CD14-positive monocyte (primary cell): ENCODE measurements around the gene PON3. TPM values are rescaled to one million over a fixed set of nuclear protein-coding genes. Genes with fewer than 3 reads are reported as not detected.

Source experiments
- DNase-seq, 3 donors: peaks; one replicate each; pipeline ENCODE4 v3.0.0-alpha.2; 2011 to 2022
- H2AFZ ChIP-seq: 2 replicates; pipeline ENCODE4 v1.6.0; 2012; ENCODE audit warnings: mild to moderate bottlenecking, low read depth, low read length, inconsistent platforms; ENCODE audit not compliant: insufficient read depth, poor library complexity, severe bottlenecking
- H3K27ac ChIP-seq, 2 donors: 1 replicate in 1 of 2; 2 replicates in 1 of 2; pipeline ENCODE4 v1.5.1; 2012 to 2013; ENCODE audit warnings: low read length in 2 of 2, control low read depth in 1 of 2, inconsistent platforms in 1 of 2, low read depth in 1 of 2, mild to moderate bottlenecking in 1 of 2
- H3K27me3 ChIP-seq, 2 donors: one replicate each; pipeline versions ENCODE4 v1.6.0 to v1.6.1; 2011 to 2013; ENCODE audit warnings: low read length in 2 of 2; ENCODE audit not compliant: control insufficient read depth in 2 of 2, insufficient read depth in 2 of 2
- H3K36me3 ChIP-seq, 2 donors: replicated peaks in 1 of 2; 1 replicate in 1 of 2; 2 replicates in 1 of 2; pipeline versions ENCODE4 v1.5.1 to v1.6.1; 2012 to 2013; ENCODE audit warnings: low read length in 2 of 2, control low read depth in 1 of 2, inconsistent platforms in 1 of 2, mild to moderate bottlenecking in 1 of 2; ENCODE audit not compliant: insufficient read depth in 2 of 2, control insufficient read depth in 1 of 2
- H3K4me1 ChIP-seq, 2 donors: 1 replicate in 1 of 2; 2 replicates in 1 of 2; pipeline versions ENCODE4 v1.5.1 to v1.6.1; 2012 to 2013; ENCODE audit warnings: low read length in 2 of 2, control low read depth in 1 of 2, inconsistent platforms in 1 of 2, mild to moderate bottlenecking in 1 of 2, moderate library complexity in 1 of 2; ENCODE audit not compliant: insufficient read depth in 2 of 2, control insufficient read depth in 1 of 2
- H3K4me2 ChIP-seq: replicated peaks from 2 replicates; pipeline ENCODE3; 2012; ENCODE audit warnings: low read length, moderate library complexity, mild to moderate bottlenecking; ENCODE audit not compliant: poor library complexity, severe bottlenecking; ENCODE audit errors: extremely low read depth
- H3K4me3 ChIP-seq, 3 experiments: fragments of 200-600 bp in 1 of 3; sonication (generic) in 1 of 3; replicated peaks in 1 of 3; 1 replicate in 2 of 3; 2 replicates in 1 of 3; pipeline ENCODE4 v1.5.1; 2011 to 2013; ENCODE audit warnings: low read length in 3 of 3, mild to moderate bottlenecking in 3 of 3, control low read depth in 2 of 3, low read depth in 2 of 3, inconsistent platforms in 1 of 3, moderate library complexity in 1 of 3
- H3K79me2 ChIP-seq: 2 replicates; pipeline ENCODE4 v1.6.0; 2012; ENCODE audit warnings: mild to moderate bottlenecking, control low read depth, inconsistent platforms, low read length, moderate library complexity; ENCODE audit not compliant: insufficient read depth
- H3K9ac ChIP-seq: 2 replicates; pipeline ENCODE4 v1.6.0; 2017; ENCODE audit warnings: low read length, mild to moderate bottlenecking; ENCODE audit not compliant: insufficient read depth, poor library complexity, severe bottlenecking
- H3K9me3 ChIP-seq, 2 donors: replicated peaks in 1 of 2; 1 replicate in 1 of 2; 2 replicates in 1 of 2; pipeline versions ENCODE4 v1.5.1 to v1.6.1; 2012 to 2013; ENCODE audit warnings: low read length in 2 of 2, control low read depth in 1 of 2; ENCODE audit not compliant: control insufficient read depth in 1 of 2, insufficient read depth in 1 of 2
- H4K20me1 ChIP-seq: 2 replicates; pipeline ENCODE4 v1.6.0; 2012; ENCODE audit warnings: mild to moderate bottlenecking, low read length, control low read depth, moderate library complexity; ENCODE audit not compliant: insufficient read depth
- H3K27ac Mint-ChIP-seq, 7 donors: one replicate each; pipeline ENCODE4 v1.8.0; 2020; ENCODE audit warnings: mild to moderate bottlenecking in 7 of 7, mixed read lengths in 7 of 7, moderate library complexity in 6 of 7, inconsistent platforms in 2 of 7
- H3K27me3 Mint-ChIP-seq, 3 donors: one replicate each; pipeline ENCODE4 v1.8.0; 2021 to 2022; ENCODE audit warnings: low read depth in 3 of 3, mild to moderate bottlenecking in 3 of 3, mixed read lengths in 3 of 3, moderate library complexity in 3 of 3, inconsistent platforms in 1 of 3
- H3K36me3 Mint-ChIP-seq, 2 donors: one replicate each; pipeline ENCODE4 v1.8.0; 2020; ENCODE audit warnings: mixed read lengths in 2 of 2, inconsistent platforms in 1 of 2, mild to moderate bottlenecking in 1 of 2
- H3K4me1 Mint-ChIP-seq: one replicate; pipeline ENCODE4 v1.8.0; 2020; ENCODE audit warnings: mild to moderate bottlenecking, mixed read lengths
- H3K4me3 Mint-ChIP-seq, 2 donors: one replicate each; pipeline ENCODE4 v1.8.0; 2020; ENCODE audit warnings: mild to moderate bottlenecking in 2 of 2, mixed read lengths in 2 of 2, moderate library complexity in 1 of 2
- H3K9me3 Mint-ChIP-seq, 7 donors: one replicate each; pipeline ENCODE4 v1.8.0; 2020 to 2022; ENCODE audit warnings: mixed read lengths in 7 of 7, mild to moderate bottlenecking in 6 of 7, moderate library complexity in 6 of 7, inconsistent platforms in 2 of 7
- WGBS: methylation state at CpG from one replicate; pipeline ENCODE4 v1.1.5; 2013; ENCODE audit warnings: missing lambda C conversion rate; ENCODE audit not compliant: insufficient coverage; 5-methylcytosine and 5-hydroxymethylcytosine counted together
- intact Hi-C, 2 donors: fragments of 100-400 bp; cut with micrococcal nuclease; formaldehyde crosslinking; loops; one replicate each; pipeline versions ENCODE4 v1.15.0 to v1.15.1; 2023
- polyA plus RNA-seq, 3 donors: library from polyadenylated mRNA; depleted of rRNA in 1 of 3; unstranded in 2 of 3; stranded (reverse) in 1 of 3; fragments of 300-500 nt in 2 of 3; fragments of >200 nt in 1 of 3; fragmentation: Illumina TruSeq in 2 of 3; gene quantifications; 1 replicate in 2 of 3; 2 replicates in 1 of 3; pipeline ENCODE4 v1.2.3, GENCODE V29; 2012 to 2021
- TF ChIP-seq, protein P1 (sequence below): fragments of 200-600 bp; IDR thresholded peaks from one replicate; pipeline ENCODE4 v1.8.0; 2022; ENCODE audit warnings: antibody characterized with exemption, mild to moderate bottlenecking

The PON3 gene
- polyA plus RNA-seq, 3 donors, result not detected

- TF ChIP-seq, protein P1, sequence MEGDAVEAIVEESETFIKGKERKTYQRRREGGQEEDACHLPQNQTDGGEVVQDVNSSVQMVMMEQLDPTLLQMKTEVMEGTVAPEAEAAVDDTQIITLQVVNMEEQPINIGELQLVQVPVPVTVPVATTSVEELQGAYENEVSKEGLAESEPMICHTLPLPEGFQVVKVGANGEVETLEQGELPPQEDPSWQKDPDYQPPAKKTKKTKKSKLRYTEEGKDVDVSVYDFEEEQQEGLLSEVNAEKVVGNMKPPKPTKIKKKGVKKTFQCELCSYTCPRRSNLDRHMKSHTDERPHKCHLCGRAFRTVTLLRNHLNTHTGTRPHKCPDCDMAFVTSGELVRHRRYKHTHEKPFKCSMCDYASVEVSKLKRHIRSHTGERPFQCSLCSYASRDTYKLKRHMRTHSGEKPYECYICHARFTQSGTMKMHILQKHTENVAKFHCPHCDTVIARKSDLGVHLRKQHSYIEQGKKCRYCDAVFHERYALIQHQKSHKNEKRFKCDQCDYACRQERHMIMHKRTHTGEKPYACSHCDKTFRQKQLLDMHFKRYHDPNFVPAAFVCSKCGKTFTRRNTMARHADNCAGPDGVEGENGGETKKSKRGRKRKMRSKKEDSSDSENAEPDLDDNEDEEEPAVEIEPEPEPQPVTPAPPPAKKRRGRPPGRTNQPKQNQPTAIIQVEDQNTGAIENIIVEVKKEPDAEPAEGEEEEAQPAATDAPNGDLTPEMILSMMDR, result no peak
- intact Hi-C loops, result no loop called here
- Histone ChIP-seq H4K20me1 (no peaks in the 10 kb centered on the region), H2AFZ (no peak overlapping the region), H3K4me1 (peaks cover 12 to 13% of the 10 kb centered on the region in 2 donors), H3K4me2 (no peak overlapping the region), H3K36me3 (no peaks in the 10 kb centered on the region), H3K4me3 (no peak overlapping the region), H3K9ac (no peak overlapping the region), H3K9me3 (no peaks in the 10 kb centered on the region), H3K79me2 (no peaks in the 10 kb centered on the region), H3K27ac (no peak overlapping the region), H3K27me3 (no peaks in the 10 kb centered on the region)
- H3K4me3 Mint-ChIP-seq, result no peak overlapping the region
- H3K27ac Mint-ChIP-seq, result no peak overlapping the region
- peaks cover 0 to 3% of the 10 kb centered on the region in 2 donors for H3K36me3 Mint-ChIP-seq
- H3K27me3 Mint-ChIP-seq, result no peaks in the 10 kb centered on the region
- no peak for DNase-seq
- H3K4me1 Mint-ChIP-seq, result peaks cover 25% of the 10 kb centered on the region
- WGBS, result 100% methylated on average over 1 of the region's 2 CpGs
- H3K9me3 Mint-ChIP-seq, result peaks cover 0 to 2% (median 0%) of the 10 kb centered on the region in 7 donors
Observed at GRCh38 chr7:95430864-95431263, 34.7 kb upstream of the PON3 start.

GRCh38 chr7:95429241-95429990 is 33.2 kb upstream of the PON3 start:
- Histone ChIP-seq H3K4me1 (peaks cover 8 to 9% of the 10 kb centered on the region in 2 donors), H3K4me2 (no peak overlapping the region), H4K20me1 (no peaks in the 10 kb centered on the region), H3K9ac (no peak overlapping the region), H3K79me2 (no peaks in the 10 kb centered on the region), H3K9me3 (no peaks in the 10 kb centered on the region), H3K4me3 (no peak overlapping the region), H3K27me3 (no peaks in the 10 kb centered on the region), H2AFZ (no peak overlapping the region), H3K36me3 (no peaks in the 10 kb centered on the region), H3K27ac (no peak overlapping the region)
- H3K27ac Mint-ChIP-seq, result no peak overlapping the region
- TF ChIP-seq, protein P1, result no peak
- H3K27me3 Mint-ChIP-seq, result no peaks in the 10 kb centered on the region
- peaks cover 0 to 2% (median 0%) of the 10 kb centered on the region in 7 donors for H3K9me3 Mint-ChIP-seq
- H3K4me3 Mint-ChIP-seq, result no peak overlapping the region
- intact Hi-C loops, result no loop called here
- H3K36me3 Mint-ChIP-seq, result peaks cover 0 to 5% of the 10 kb centered on the region in 2 donors
- no peak for DNase-seq
- peaks cover 18% of the 10 kb centered on the region for H3K4me1 Mint-ChIP-seq
- 100% methylated on average over 1 of the region's 5 CpGs for WGBS
